Fibroblast of skin of back (primary cell): ENCODE results near the gene SLC13A3.
"Not testable (repeated sequence)": the region's sequence is repeated elsewhere in the genome, so short reads cannot be mapped to it uniquely, and the experiment has no call there.

ENCODE experiments used
- DNase-seq: peaks from one replicate; pipeline ENCODE4 v3.0.0-alpha.2; 2013

The SLC13A3 gene

GRCh38 chr20:46680684-46681031, 29.4 kb upstream of the SLC13A3 start:
- no peak for DNase-seq

GRCh38 chr20:46678516-46678915, 27.3 kb upstream of the SLC13A3 start:
- no peak for DNase-seq

GRCh38 chr20:46677608-46678007, 26.3 kb upstream of the SLC13A3 start:
- no peak for DNase-seq

- not testable (repeated sequence) for DNase-seq
Measured at GRCh38 chr20:46676649-46677316, 25.5 kb upstream of the SLC13A3 start.

- DNase-seq, result peak; percentile 21
Measured at GRCh38 chr20:46674253-46675083, 23.2 kb upstream of the SLC13A3 start.

- no peak for DNase-seq
Measured at GRCh38 chr20:46673394-46674252, 22.4 kb upstream of the SLC13A3 start.

- DNase-seq, result no peak
Measured at GRCh38 chr20:46672543-46673148, 21.4 kb upstream of the SLC13A3 start.

GRCh38 chr20:46671866-46672542, 20.7 kb upstream of the SLC13A3 start:
- DNase-seq, result no peak

GRCh38 chr20:46670585-46671584, 19.6 kb upstream of the SLC13A3 start:
- no peak for DNase-seq

- DNase-seq, result no peak
Measured at GRCh38 chr20:46670228-46670584, 18.9 kb upstream of the SLC13A3 start.

GRCh38 chr20:46666818-46667515, 15.7 kb upstream of the SLC13A3 start:
- no peak for DNase-seq

- no peak for DNase-seq
Measured at GRCh38 chr20:46666306-46666705, 15.0 kb upstream of the SLC13A3 start.

- no peak for DNase-seq
Measured at GRCh38 chr20:46665602-46666001, 14.3 kb upstream of the SLC13A3 start.

GRCh38 chr20:46663531-46663930, 12.3 kb upstream of the SLC13A3 start:
- no peak for DNase-seq

- DNase-seq, result no peak
Measured at GRCh38 chr20:46661659-46662058, 10.4 kb upstream of the SLC13A3 start.

GRCh38 chr20:46660487-46660886, 9.2 kb upstream of the SLC13A3 start:
- no peak for DNase-seq

- DNase-seq, result no peak
Measured at GRCh38 chr20:46657618-46658017, 6.4 kb upstream of the SLC13A3 start.

- DNase-seq, result no peak
Measured at GRCh38 chr20:46657137-46657536, 5.9 kb upstream of the SLC13A3 start.

GRCh38 chr20:46652699-46653098, 1.4 kb upstream of the SLC13A3 start:
- DNase-seq, result no peak

GRCh38 chr20:46650575-46651090, 626 bp downstream of the SLC13A3 start:
- DNase-seq, result no peak
